ENCODE data around the gene ARMC9. TPM values are rescaled to one million over a fixed set of nuclear protein-coding genes. Genes with fewer than 3 reads are reported as not detected.
A peak's percentile ranks its signal among the peaks of the same experiment; 100 is the strongest.

Gene ARMC9
- total and polyA plus RNA-seq, 9 donors = 16.7 to 33.5 (median 29.3) TPM

DNA sequence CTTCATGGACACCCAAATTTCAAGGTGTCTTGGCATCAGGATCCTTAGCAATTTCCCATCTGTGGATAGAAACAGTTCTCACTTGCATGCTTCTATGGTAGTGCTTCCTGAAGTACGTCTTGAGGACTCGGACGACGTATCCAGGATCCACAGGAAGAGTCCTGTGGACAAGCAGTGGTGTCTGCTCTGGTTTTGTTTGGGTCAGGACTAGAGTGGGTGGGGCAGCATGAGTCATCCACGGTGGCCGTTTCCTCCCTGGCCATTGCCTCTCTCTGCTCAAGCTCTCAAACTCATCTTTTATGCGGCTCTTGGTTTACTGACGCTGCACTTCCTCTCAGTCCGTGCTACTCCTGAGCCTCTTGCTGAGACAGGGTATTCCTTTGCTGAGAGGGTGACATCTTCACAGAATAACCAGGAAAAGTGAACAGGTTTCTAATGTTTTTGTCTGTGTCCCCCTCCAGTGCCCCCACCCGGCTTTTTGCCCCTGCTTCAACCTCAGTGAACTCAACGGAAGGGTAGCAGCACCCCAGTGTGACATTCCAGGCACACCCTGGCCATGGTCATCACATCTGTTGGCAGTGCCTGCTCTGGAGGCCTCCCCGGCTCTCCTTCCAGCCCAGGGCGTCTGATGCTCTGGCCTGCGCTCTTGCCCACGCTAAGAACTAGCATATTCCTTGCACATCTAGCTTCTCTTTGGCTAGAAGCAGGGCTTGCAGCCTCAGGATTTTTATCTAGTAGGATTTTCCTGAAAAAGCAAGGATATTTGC is 62.2 kb downstream of the ARMC9 start:
- intact Hi-C loops (cut with DNase I) = no loop called here
- Histone ChIP-seq H3K36me3 (no peaks in the 10 kb centered on the region), H3K27me3 (no peaks in the 10 kb centered on the region), H3K4me3 (no peak overlapping the region), H3K9me3 (no peaks in the 10 kb centered on the region), H3K27ac (no peak overlapping the region), H3K4me1 (ENCODE audit: insufficient read depth) (no peaks in the 10 kb centered on the region)
- DNase-seq = peak in 1 of 5 donors; percentile 13
- WGBS, 3 donors = 83 to 86% (median 85%) methylated on average over 15 of the region's 15 CpGs
- TF ChIP-seq EP300 (IDR thresholded peaks at IDR 0.05) = no peak
- TF ChIP-seq, protein P1, sequence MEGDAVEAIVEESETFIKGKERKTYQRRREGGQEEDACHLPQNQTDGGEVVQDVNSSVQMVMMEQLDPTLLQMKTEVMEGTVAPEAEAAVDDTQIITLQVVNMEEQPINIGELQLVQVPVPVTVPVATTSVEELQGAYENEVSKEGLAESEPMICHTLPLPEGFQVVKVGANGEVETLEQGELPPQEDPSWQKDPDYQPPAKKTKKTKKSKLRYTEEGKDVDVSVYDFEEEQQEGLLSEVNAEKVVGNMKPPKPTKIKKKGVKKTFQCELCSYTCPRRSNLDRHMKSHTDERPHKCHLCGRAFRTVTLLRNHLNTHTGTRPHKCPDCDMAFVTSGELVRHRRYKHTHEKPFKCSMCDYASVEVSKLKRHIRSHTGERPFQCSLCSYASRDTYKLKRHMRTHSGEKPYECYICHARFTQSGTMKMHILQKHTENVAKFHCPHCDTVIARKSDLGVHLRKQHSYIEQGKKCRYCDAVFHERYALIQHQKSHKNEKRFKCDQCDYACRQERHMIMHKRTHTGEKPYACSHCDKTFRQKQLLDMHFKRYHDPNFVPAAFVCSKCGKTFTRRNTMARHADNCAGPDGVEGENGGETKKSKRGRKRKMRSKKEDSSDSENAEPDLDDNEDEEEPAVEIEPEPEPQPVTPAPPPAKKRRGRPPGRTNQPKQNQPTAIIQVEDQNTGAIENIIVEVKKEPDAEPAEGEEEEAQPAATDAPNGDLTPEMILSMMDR (IDR thresholded peaks at IDR 0.05) = no peak
- TF ChIP-seq POLR2A (IDR thresholded peaks at IDR 0.05) = no peak

DNA sequence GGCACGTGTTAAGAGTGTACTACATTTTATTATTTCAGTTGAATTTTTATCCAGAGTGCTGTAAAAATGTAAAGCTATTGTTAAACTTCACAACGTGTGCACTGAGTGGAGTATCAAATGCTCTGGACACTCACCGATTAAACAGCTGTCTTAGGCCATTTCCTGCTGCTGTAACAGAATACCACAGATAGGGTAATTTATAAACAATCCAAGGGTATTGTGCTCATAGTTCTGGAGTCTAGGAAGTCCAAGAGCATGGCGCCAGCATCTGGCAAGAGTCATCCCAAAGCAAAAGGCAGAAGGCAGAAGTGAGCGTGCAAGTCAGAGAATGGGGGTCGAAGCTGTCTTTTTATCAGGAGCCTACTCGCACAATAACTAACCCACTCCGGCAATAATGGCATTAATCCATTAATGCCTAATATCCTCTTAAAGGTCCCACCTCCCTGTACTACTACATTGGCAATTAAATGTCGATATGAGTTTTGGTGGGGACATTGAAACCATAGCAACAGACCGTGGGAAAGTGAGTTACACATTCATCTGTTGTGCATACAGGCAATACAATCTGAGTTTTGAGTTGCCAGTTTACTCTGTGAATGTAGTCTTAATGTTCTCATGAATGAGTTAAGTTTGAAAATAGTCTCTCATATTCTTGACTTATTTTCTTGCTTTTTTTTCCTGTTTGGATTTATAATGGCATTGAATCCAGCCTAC is 64.8 kb downstream of the ARMC9 start:
- no peaks in the 10 kb centered on the region for H3K9me3 ChIP-seq
- no peaks in the 10 kb centered on the region for H3K27me3 ChIP-seq
- DNase-seq = no peak
- no peak overlapping the region for H3K4me3 ChIP-seq
- no peak overlapping the region for H3K27ac ChIP-seq
- no peaks in the 10 kb centered on the region for H3K36me3 ChIP-seq
- intact Hi-C loops (cut with DNase I) = no loop called here
- H3K4me1 ChIP-seq (ENCODE audit: insufficient read depth) = peaks cover 4% of the 10 kb centered on the region
- TF ChIP-seq POLR2A (IDR thresholded peaks at IDR 0.05) (no peak), EP300 (IDR thresholded peaks at IDR 0.05) (no peak)
- TF ChIP-seq, protein P1 (IDR thresholded peaks at IDR 0.05) = no peak
- WGBS, 3 donors = 66 to 77% (median 73%) methylated on average over 10 of the region's 10 CpGs

DNA sequence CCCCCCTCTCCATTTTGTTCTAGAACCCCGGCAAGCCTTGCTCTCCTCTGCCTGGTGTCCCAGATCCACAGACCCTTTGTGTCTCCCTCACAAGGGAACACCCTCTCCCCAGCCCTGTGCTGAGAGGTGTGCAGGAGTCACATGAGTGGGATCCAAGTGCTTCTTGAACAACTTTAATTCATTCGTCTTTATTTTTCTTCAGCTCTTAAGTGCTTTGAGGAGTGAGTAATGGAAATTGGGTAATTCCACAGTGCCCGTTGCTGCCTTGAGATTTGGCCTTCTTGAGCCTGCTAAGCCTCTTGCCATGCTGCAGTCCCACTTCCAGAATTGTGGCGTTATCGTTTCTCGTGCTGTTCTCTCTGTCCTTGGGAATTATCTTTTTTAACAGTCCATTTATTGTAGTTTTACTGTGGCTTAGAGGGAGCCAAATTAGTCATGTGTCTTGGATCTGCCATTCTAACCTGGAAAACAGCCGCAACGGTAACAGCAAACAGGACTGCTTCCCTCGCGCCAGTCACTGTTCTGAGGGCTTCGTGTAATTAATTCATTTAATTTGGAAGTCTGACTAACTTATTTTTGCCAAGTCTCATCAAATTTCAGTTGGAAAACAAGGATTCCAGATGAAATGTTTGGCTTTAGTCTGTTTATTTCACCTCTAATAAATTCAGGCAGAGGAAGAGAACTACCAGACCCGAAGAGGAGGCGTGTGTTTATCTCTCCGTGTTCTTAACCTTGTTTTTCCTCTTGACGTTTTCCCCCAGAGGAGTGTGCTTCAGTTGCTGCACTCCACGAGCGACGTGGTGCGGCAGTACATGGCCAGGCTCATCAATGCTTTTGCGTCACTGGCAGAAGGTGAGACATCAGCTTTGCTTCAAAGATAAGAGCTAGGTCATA is 72.0 kb downstream of the ARMC9 start:
- Histone ChIP-seq H3K27me3 (no peaks in the 10 kb centered on the region), H3K4me3 (peak overlapping the region; percentile 12), H3K36me3 (peaks cover 2% of the 10 kb centered on the region), H3K27ac (peak overlapping the region; percentile 87 to 91), H3K4me1 (ENCODE audit: insufficient read depth) (peaks cover 8% of the 10 kb centered on the region), H3K9me3 (no peaks in the 10 kb centered on the region)
- intact Hi-C loops (cut with DNase I) = loop anchor here in 2 of 4 donors (2.0 to 10.0 kb wide), 2 partner anchors 28 to 46 kb away; no protein-coding TSS in a partner anchor
- WGBS, 3 donors = 16 to 25% (median 21%) methylated on average over 20 of the region's 20 CpGs
- TF ChIP-seq POLR2A (IDR thresholded peaks at IDR 0.05) = no peak
- no peak for TF ChIP-seq EP300 (IDR thresholded peaks at IDR 0.05)
- TF ChIP-seq, protein P1 (IDR thresholded peaks at IDR 0.05) = peak in 1 of 3 donors; percentile 17
- DNase-seq = peak; percentile 70 to 80 (median 74)

DNA sequence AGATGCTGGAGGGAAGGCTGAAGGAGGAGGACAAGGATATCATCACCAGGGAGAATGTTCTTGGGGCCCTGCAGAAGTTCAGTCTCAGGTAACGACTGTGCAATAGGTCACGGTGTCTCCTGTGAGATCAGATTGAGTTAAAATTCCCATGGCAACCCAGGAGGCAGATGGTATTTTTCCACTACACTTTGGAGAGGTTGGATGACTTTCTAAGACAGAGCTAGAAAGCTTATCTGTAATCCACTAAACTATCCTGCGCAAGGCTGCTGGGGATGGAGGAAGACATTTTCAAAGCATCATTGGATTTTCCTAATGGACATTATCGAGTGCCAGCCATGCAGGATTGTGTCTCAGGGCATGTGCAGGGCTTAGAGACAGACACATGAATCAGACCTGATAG is 74.6 kb downstream of the ARMC9 start:
- Histone ChIP-seq H3K27me3 (no peaks in the 10 kb centered on the region), H3K36me3 (peaks cover 2% of the 10 kb centered on the region), H3K9me3 (no peaks in the 10 kb centered on the region), H3K4me3 (no peak overlapping the region), H3K4me1 (ENCODE audit: insufficient read depth) (peaks cover 5% of the 10 kb centered on the region), H3K27ac (no peak overlapping the region)
- DNase-seq = no peak
- TF ChIP-seq, protein P1 (IDR thresholded peaks at IDR 0.05) = no peak
- TF ChIP-seq POLR2A (IDR thresholded peaks at IDR 0.05) = no peak
- no peak for TF ChIP-seq EP300 (IDR thresholded peaks at IDR 0.05)
- intact Hi-C loops (cut with DNase I) = loop anchor here in 1 of 4 donors (10.0 kb wide), 1 partner anchor 48 kb away; no protein-coding TSS in a partner anchor
- WGBS, 3 donors = 96 to 98% (median 96%) methylated on average over 4 of the region's 4 CpGs

Data from ovary (tissue), 9 donors.